ENCODE measurements around the gene GAS7. TPM values are rescaled to one million over a fixed set of nuclear protein-coding genes. Genes with fewer than 3 reads are reported as not detected.

GAS7 gene
- total RNA-seq, 1 experiment from 2014 or later, result 2.5 TPM

DNA sequence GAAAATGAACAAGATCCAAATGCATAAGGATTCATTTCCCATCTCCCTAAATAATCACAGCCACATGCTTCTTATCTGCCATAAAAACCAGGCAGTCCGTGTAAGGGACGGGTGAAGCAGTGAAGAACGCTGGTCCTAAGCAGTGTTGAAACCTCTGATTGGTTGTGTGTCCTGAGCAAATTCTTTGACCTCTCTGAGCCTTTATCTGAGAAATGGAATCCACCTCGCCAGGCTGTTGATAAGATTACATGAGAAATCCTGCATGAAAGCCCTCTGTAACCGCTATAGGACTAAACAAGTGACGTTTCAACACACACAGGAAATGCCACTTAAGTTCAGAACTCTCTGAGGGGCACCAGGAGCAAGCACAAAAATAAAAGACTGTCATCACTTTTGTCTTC lies 26.8 kb downstream of the GAS7 start:
- DNase-seq (ENCODE audit: low read depth), result no peak

DNA sequence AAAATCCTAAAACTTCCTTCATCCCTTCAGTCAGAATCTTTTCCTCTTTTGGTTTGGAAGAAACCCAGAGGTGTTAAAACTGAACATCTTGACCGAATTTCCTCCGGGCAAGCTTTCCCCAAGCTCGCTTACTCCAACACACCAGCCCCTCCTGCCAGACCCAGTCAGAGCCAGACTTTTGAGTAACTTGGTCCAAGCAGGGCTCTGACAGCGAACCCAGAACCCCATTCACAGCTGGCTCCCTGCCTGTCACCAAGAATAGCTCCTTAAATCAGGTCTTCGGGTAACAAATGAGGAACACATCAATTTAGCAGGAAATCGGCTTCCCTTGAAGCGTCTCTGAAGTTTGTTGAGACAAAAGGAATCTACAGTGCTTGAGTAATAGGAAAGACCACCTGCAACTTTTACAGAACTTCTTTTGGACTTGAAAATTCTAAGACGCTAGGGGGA lies 27.3 kb downstream of the GAS7 start:
- DNase-seq (ENCODE audit: low read depth), result no peak

DNA sequence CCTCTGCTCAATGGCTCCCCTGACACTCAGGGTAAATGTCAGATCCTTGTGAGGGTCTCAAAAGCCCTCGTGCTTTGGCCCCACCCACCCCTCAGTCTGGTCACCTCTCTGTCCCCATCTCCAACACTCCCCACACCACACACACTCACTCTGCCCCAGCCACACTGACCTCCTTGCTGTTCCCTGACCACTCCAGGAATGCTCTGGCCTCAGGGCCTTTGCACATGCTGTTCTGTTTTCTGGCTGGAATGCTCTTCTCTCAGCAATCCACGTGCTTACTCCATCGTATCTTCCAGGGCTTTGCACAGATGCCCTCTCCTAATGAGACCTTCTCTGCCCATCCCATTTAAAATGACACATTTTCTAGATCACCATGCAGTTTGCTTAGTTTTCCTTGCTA lies 28.2 kb downstream of the GAS7 start:
- no peak for DNase-seq (ENCODE audit: low read depth)

DNA sequence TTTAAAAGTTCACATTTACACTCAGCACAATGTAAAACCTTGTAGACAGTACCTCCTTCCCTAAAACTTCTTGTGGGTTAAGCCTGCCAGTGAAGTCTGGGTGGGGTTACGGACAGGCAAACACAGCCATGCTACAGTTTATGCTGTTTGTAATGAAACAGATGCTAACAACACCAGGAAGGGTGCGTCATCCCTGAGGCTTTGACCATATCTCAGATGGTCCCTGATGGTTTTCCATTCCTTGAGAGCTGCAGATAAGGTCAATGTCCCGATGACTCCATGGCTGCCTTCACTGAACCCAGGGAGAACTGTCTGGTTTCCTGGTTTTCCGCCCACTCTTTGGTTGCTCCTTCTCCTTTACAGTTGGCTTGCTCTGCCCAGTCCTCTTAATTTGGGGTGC lies 29.1 kb downstream of the GAS7 start:
- no peak for DNase-seq (ENCODE audit: low read depth)

DNA sequence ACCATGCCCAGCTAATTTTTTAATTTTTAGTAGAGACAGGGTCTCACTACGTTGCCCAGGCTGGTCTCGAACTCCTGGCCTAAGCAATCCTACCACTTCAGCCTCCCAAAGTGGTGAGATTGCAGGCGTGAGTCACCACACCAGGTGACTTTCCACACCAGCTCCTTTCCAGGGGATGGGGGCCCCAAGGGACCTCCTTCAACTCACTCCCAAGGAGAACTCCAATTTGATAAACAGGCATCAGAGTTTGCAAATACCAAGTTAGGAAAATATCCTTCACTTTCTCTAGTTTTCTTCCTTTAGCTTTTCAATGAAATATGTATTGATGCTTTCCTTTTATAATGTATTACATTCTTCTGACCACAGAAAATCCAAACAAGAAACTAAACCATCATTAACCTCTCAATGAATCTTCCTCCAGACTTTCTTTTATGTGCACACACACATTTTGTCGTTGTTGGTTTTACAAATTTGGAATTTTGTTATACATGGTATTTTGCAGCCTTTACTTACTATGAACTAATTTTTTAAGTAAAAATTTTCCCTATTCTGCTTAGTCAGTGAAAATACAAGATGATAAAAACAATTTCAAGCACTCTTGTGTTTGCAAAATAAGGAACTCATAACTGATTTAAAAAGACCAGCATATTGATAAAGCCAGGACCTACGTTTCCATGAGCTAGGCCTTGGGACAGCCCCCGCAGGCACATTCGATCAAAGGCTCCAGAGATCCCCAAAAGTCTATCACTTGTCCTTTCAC lies 32.0 kb downstream of the GAS7 start:
- no peak for DNase-seq (ENCODE audit: low read depth)

DNA sequence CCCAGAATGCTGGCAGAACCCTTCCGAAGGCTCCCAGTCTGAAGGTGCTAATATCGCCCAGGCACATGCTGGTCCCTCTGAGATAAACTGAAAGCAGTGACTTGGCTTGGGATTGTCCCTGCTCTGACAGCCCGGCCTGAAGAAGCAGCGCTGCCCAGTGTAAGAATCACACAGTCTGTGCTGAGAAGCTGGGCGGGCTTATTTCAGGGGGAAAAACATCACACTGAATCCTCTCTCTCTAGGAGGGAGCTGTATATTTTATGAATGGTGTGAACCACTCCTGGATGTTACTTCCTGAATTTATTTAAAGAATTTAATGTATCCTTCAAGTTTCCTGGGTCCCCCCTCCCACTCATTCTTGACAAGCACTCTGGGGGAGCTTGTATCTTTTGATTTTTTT lies 36.3 kb downstream of the GAS7 start:
- DNase-seq (ENCODE audit: low read depth), result peak; percentile 44

DNA sequence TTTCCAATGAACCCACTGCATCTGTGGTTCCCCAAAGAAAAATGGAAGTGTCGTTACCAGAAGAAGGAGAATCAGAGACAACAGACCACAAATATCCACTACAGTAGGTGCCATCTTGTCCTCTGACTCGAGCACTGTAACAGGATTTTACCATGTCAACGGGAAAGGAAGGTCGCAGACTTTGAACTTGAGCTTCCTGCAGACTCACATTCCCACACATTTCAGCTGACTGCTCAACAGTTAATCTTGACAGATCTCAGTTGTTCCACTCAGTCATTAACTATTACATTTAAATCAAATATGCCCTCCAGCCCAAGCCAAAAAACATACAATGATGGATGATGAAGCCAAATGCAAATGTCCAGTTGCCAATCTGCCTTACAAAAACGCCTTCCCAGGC lies 37.0 kb downstream of the GAS7 start:
- no peak for DNase-seq (ENCODE audit: low read depth)

DNA sequence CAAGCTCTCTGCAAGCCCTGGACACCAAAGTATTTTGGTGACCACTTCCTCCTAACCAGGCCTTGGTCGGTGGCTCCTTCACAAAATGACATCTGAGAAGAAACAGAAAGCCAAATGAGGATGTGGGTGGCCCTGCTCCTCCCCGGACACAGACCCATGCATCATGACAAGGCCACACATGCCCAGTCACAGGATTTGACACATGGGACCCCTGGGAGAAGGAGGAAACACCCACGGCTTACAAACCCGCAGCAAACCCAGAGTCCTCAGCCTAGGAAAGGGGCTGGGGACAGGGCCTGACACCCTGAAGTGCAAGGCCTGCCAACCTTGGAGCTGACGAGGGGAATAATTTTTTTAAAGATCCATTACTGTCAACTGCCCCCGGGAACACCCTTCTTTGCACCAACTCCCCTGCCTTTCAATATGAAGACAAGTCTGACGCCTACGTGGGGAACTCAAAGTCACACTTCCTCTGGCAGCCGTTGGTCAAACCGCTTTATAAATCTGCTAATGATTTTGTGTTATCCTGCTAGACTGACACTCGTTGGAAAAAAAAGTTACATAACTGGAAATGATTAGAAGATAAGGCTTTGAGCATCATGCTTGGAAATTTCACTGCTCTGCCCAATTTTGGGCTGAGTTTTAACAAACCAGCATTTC lies 41.3 kb downstream of the GAS7 start:
- no peak for DNase-seq (ENCODE audit: low read depth)

DNA sequence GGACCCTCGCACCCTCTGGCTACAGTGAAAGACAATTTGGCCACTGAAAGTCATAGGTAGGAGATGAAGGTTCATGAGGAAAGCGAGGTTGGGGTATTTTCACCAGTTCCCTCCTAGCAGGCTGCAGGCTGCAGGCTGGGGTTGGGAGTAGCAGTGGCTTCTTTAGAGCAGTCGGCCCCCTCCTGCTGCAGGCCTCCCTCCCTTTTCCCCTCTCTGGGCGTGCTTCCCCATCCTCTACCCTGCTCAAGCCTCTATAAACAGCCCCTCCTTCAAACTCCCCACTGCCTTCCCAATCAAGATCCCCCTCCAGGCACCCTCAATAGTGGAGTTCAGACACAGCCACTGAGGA lies 41.8 kb downstream of the GAS7 start:
- no peak for DNase-seq (ENCODE audit: low read depth)

DNA sequence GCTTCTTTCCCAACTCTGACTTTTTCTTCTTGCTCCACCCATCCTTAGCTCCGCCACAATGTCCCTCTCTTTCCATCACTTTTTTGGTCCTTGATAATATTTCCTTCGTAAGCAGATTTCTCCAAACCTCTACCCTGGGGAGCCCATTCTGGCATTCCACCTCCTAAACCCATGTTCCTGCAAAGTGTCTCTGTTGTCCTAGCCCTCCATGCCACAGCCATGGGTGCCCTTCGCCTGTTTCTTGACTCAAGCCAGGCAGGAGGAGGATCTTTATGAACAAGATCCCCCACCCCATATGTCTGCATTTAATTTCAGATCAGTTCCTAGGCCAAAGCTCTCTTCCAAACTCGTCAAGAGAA lies 42.4 kb downstream of the GAS7 start:
- no peak for DNase-seq (ENCODE audit: low read depth)

DNA sequence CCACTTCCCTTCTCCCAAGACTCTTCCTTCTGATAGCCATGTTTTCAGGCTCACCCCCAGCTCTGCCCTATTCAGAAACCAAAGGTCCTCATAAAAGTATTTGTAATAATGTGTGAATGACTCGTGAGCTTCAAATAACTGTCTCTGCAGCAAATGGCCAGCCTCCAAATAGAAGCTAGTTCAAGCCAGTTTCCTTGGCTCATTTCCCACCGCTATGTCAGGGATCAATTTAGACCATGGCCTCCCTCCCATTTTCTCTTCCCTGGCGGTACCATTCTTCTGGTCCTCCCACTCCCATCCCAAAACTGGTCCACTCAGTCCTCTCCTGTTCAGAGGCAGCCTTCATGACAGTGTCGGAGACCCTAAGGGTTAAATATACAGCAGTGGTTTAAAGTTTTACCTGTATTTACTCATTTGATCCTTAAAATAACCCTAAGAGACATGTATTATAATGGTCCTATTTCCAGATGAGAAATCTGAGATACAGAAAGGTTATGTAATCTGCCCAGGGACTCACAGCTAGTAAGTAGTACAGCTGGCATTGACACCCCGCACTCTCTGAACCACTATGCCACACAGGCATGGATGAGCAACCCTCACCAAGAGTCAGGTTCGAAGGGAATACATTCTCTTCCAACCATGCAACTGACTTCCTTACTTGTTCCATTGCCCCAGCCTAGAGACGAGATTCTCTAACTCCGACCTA lies 42.9 kb downstream of the GAS7 start:
- DNase-seq (ENCODE audit: low read depth), result peak; percentile 56

DNA sequence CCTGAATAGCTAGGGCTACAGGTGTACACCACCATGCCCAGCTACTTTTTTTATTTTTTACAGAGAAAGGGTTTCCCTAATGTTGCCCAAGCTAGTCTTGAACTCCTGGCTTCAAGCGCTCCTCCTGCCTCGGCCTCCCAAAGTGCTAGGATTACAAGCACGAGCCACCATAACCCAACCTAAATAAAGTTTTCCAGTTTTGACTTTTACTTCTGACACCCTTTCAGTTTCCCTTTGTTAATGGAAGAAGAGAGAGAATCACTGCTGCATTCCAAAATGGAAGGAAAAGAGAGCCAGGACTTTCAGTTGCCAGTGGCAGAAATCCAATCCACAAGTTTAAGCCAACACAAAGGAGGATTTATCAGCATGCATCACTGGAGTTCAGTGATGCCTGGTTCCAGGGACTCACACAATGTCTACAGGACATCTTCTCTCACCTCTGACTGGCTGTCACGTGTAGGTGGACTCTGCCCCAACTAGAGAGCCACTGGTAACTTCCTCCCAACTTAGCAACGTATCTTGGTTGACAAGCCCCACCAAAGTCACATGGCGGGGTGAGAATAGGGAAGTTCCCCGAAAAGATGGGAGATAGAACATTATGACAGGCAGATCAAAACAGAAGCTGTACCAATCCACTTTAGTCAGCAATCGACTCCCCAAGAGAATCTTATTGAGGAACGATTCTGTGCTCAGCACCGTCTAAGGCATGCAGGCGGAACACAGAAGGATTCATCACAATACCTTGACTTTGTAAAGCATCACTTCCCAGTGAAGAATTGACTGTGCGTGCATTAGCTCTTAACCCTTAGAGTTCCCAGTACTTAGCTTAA lies 46.5 kb downstream of the GAS7 start:
- DNase-seq (ENCODE audit: low read depth), result peak; percentile 55

DNA sequence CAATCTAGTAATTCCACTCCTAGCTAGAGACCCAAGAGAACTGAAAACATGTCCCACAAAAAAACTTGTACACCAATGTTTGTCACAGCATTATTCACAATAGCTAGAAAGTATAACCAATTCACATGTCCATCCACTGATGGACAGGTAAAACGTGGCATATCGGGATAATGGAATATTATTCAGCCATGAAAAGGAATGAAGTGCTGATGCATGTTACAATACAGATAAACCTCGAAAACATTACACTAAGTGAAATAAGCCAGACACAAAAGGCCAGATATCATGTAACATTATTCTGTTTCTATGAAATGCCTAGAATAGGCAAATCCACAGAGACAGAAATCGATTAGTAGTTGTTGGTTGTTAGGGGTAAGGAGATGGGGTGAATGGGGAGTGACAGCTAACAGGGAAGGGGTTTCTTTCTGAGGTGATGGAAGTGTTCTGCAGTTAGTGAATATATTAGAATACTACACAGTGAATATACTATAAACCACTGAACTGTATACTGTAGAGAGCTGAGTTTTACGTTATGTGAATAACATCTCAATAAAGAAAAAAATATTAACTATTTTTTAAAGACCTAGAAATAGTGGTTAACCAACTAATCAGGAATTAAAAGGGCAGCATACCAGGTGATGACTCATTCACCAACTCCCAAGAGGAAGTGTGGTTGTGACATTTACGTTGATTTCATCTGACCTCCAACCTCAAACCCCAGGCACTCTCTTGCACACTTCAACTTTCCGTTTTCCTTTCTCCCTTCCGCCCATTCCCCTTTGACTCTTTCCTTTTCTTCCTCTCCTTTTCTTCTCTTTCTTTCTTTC lies 48.6 kb downstream of the GAS7 start:
- DNase-seq (ENCODE audit: low read depth), result peak; percentile 87

DNA sequence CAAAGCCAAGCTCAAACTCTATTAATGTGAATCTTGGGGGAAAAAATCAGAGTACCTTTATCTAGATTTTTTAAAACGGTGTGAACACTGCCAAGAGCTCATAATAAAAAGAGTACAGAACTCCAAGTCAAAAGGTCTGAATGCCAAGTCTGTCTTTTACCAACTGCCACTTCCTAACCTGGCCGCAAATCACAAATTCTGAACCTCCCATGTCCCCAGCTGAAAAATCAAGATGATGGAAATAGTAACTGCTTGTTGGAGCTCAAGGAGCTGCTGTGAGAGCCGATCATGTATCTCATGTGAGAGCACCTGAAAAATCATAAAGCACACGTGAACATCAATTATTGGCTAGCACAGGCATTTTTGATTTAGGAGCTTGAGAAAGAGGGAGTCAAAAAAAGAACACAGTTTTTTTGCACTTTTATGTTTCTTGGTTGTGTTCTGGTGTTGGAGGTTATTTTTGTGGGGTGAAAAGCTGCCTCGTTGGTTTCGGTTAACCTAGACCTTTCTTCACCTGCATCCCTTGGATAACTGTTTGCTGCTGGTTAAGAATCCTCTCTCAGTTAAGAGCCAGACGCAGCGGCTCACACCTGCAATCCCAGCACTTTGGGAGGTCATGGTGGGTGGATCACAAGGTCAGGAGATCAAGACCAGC lies 50.5 kb downstream of the GAS7 start:
- no peak for DNase-seq (ENCODE audit: low read depth)

DNA sequence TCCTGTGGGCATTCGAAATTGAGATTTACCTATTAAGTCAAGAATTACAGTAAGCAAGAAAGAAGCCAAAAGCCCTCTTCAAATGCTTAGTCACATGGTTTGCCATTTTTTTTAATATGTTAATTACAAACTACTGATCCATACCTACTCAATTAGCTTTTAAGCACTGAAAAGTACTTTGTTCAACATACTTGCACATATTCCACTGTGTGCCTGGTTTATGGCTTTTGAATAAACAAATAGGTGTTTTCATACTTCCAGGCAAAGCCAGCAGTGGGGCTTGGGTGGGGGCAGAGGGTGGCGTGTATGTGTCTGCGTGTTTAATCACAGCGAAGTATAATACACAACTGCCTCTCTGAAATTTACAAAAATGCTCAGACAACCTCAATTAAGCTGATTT lies 51.4 kb downstream of the GAS7 start:
- DNase-seq (ENCODE audit: low read depth), result no peak

DNA sequence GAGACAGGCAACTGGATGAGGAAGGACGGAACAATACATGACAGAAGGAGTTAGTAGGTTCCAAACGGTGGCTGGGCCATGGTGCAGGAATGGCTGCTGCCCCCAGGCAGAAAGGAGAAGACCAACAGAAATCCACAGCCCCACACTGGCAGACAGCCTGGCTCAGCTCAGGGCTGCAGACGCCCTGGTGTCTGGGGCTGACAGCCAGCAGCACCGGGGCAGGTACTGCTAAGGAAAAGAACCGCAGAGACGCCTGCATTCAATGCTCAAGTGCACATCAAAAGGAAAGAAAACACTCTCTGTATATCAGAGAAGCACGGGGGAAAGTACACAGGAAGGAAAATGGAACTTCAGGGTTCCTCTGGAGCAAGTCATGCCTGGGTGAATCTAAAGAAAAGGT lies 53.4 kb downstream of the GAS7 start:
- DNase-seq (ENCODE audit: low read depth), result no peak

DNA sequence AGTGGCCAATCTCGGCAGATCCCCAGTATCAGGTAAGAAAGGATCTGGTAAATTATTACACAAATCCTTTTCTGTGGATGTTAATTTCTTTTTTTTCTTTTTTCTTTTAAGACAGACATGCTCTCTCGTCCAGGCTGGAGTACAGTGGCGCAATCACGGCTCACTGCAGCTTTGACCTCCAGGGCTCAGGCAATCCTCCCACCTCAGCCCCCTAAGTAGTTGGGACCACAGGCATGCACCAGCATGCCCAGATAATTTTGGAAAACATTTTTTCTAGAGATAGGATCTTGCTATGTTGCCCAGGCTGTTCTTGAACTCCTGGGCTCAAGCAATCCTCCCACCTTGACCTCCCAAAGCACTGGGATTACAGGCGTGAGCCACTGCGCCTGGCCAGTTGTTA lies 54.0 kb downstream of the GAS7 start:
- DNase-seq (ENCODE audit: low read depth), result no peak

DNA sequence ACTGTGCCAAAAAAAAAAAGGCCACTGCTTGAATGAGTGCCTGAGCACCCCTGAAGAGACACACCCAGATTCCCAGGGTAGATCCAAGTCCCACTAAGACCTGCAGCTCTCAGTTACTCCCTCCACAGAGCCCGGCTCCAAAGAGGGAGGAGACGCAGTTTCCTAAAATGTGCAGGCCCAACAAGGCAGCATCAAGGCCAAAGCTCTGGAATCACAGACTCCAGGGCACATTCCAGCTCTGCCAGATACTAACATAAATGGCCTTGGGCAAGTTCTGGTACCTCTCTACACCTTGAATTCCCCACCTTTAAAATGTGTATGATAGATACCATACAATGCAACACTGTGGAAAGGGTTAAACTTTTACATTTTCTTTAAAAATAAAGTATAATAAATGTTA lies 57.0 kb downstream of the GAS7 start:
- DNase-seq (ENCODE audit: low read depth), result no peak

DNA sequence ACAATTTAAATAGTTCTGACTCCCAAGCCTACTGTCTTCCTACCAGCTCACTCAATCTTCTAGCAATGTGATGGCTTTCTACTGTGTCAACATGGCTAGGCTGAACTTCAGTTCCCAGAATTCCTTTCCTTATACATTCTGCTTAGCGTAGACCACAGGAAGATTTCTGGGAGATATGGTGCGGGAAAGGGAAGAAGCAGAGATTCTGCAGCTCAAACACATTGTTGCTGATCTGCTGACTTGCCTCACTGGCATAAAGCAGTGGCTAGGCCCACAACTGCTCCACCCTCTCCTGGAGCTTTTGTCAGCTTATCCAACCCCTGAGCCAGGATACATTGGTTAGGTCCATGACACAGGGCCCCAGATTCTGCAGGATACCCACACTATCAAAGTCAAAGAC lies 58.8 kb downstream of the GAS7 start:
- no peak for DNase-seq (ENCODE audit: low read depth)

DNA sequence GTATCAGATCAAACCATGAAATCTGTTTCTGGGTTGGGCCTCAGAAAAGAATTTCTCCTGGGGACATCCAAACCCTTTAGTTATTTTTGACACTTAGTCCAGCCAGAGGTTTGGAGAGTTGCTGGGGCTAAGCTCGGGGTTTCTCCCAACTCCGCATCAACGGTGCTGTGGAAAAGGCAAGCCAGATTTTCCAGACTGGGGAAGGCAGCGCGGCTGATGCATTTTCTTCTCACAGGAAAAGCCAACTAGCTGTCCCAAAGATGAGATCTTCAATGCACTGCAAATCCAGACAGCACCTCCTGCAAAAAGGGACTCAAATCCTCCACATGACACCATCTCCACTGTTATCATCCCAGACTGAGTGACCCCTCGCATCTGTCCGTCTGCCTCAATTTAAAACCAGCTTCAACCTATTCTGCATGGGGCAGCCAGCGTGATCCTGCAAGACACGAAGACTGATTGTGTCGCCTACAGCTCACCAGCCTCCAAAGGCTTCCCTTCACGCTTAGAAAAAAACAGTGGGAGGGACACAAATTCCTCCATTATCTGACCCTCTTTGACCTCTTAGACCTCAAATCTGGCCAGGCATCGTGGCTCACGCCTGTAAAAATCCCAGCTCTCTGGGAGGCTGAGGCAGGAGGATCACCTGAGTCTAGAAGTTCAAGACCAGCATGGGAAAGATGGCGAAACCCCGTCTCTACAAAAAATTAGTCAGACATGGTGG lies 62.0 kb downstream of the GAS7 start:
- DNase-seq (ENCODE audit: low read depth), result no peak
